ENCODE results near the gene AURKA. TPM values are rescaled to one million over a fixed set of nuclear protein-coding genes. Genes with fewer than 3 reads are reported as not detected.
A peak's percentile ranks its signal among the peaks of the same experiment; 100 is the strongest.

The AURKA gene
- total and polyA plus RNA-seq, 9 of the 15 experiments (the other 6 are each of a cell fraction or from before 2014, with no cell fraction given), result 72.7 to 162 (median 113) TPM

GRCh38 chr20:56362833-56363413, 29.1 kb downstream of the AURKA start (continued):
- TF ChIP-seq KLF13 (tag; IDR thresholded peaks at IDR 0.05; ENCODE audit: borderline replicate concordance, low read depth) (peak; percentile 72; the same call in 1 of the 2 replicates), THRA (IDR thresholded peaks at IDR 0.05) (no peak), ZKSCAN8 (CRISPR knock-in tag; IDR thresholded peaks at IDR 0.05) (peak; percentile 85), MAFK (IDR thresholded peaks at IDR 0.05; ENCODE audit: low read length) (no peak), PHF20 (IDR thresholded peaks at IDR 0.05; ENCODE audit: partially characterized antibody) (no peak), MEIS2 (IDR thresholded peaks at IDR 0.05; ENCODE audit: partially characterized antibody) (peak; percentile 87), ZNF217 (CRISPR knock-in tag; IDR thresholded peaks at IDR 0.05) (no peak), LARP7 (IDR thresholded peaks at IDR 0.05) (no peak), RAD51 (IDR thresholded peaks at IDR 0.05; ENCODE audit: borderline replicate concordance, low read depth) (peak; percentile 83), RFX5 (IDR thresholded peaks at IDR 0.05; ENCODE audit: low read depth, low read length) (no peak), SAFB2 (IDR thresholded peaks at IDR 0.05; ENCODE audit: borderline replicate concordance, low read depth, low read length, severe bottlenecking) (no peak), PHTF2 (CRISPR knock-in tag; IDR thresholded peaks at IDR 0.05) (no peak), ETS2 (tag; IDR thresholded peaks at IDR 0.05; ENCODE audit: borderline replicate concordance, poor library complexity, severe bottlenecking) (no peak), RERE (CRISPR knock-in tag; IDR thresholded peaks at IDR 0.05; ENCODE audit: borderline replicate concordance) (no peak), HEY1 (CRISPR knock-in tag; IDR thresholded peaks at IDR 0.05; ENCODE audit: borderline replicate concordance) (no peak), ZNF511 (CRISPR knock-in tag; IDR thresholded peaks at IDR 0.05) (no peak), JUND (IDR thresholded peaks at IDR 0.05; ENCODE audit: borderline replicate concordance, low read depth, low read length) (peak; percentile 71), JUND (tag; IDR thresholded peaks at IDR 0.05; ENCODE audit: borderline replicate concordance, low read depth, low read length) (peak; percentile 81; the same call in 2 of the 3 replicates), ZNF408 (CRISPR knock-in tag; IDR thresholded peaks at IDR 0.05; ENCODE audit: low read depth) (no peak), ZNF75A (CRISPR knock-in tag; IDR thresholded peaks at IDR 0.05) (no peak), POLR2A (conservative IDR thresholded peaks at IDR 0.05) (no peak)

All from K562 (cell line).